OCI-LY3 (cell line): ENCODE measurements around the gene METTL6.

Source experiments
- H2AFZ ChIP-seq: fragments of 200-600, 300-600 bp; shearing (Covaris generic); 2 replicates; pipeline ENCODE4 v1.6.0; 2014; ENCODE audit warnings: antibody characterized with exemption, low read depth, low read length
- H3K27ac ChIP-seq: fragments of 200-600, 300-600 bp; sonication (generic); 2 replicates; pipeline ENCODE4 v1.5.1; 2014; ENCODE audit warnings: mild to moderate bottlenecking, low read length, moderate library complexity, mixed read lengths
- H3K27me3 ChIP-seq: fragments of 200-600, 300-600 bp; sonication (generic); 2 replicates; pipeline ENCODE4 v1.6.1; 2014; ENCODE audit warnings: low read depth, low read length, mixed read lengths
- H3K36me3 ChIP-seq: fragments of 200-600, 300-600 bp; sonication (generic); replicated peaks from 2 replicates; pipeline ENCODE3; 2014; ENCODE audit warnings: low read depth, low read length, mixed read lengths
- H3K4me1 ChIP-seq: fragments of 300-600, 200-600 bp; sonication (generic); 2 replicates; pipeline ENCODE4 v1.6.1; 2014; ENCODE audit warnings: low read length, mixed read lengths
- H3K4me2 ChIP-seq: fragments of 200-600, 300-600 bp; sonication (generic); 2 replicates; pipeline ENCODE4 v1.6.1; 2014; ENCODE audit warnings: low read length, mixed read lengths
- H3K4me3 ChIP-seq: fragments of 300-600, 200-600 bp; sonication (generic); 2 replicates; pipeline ENCODE4 v1.5.1; 2014; ENCODE audit warnings: antibody characterized with exemption, mild to moderate bottlenecking, low read length, moderate library complexity
- H3K79me2 ChIP-seq: fragments of 300-600, 200-600 bp; shearing (Covaris generic); 2 replicates; pipeline ENCODE4 v1.6.1; 2014; ENCODE audit warnings: mild to moderate bottlenecking, low read length, mixed read lengths
- H3K9ac ChIP-seq: fragments of 300-600, 200-600 bp; shearing (Covaris generic); 2 replicates; pipeline ENCODE4 v1.6.0; 2014; ENCODE audit warnings: mild to moderate bottlenecking, low read length, moderate library complexity
- H3K9me3 ChIP-seq: fragments of 200-600, 300-600 bp; shearing (Covaris generic); 2 replicates; pipeline ENCODE4 v1.6.1; 2014; ENCODE audit warnings: low read length, mixed read lengths; ENCODE audit not compliant: insufficient read depth
- H4K20me1 ChIP-seq: fragments of 200-600, 300-600 bp; sonication (generic); 2 replicates; pipeline ENCODE4 v1.6.1; 2016; ENCODE audit warnings: low read length, mixed read lengths; ENCODE audit not compliant: insufficient read depth
- EZH2phosphoT487 ChIP-seq: fragments of 200-600 bp; shearing (Covaris generic); IDR thresholded peaks from 2 replicates; pipeline ENCODE4 v1.6.1; 2018; ENCODE audit warnings: antibody characterized with exemption, mixed run types, low read depth
- TF ChIP-seq, protein P1 (sequence below): fragments of 200-600, 300-600 bp; sonication (generic); IDR thresholded peaks from 2 replicates; pipeline ENCODE4 v1.5.1; 2014; ENCODE audit warnings: antibody characterized with exemption, low read length, low read depth

The METTL6 gene, protein sequence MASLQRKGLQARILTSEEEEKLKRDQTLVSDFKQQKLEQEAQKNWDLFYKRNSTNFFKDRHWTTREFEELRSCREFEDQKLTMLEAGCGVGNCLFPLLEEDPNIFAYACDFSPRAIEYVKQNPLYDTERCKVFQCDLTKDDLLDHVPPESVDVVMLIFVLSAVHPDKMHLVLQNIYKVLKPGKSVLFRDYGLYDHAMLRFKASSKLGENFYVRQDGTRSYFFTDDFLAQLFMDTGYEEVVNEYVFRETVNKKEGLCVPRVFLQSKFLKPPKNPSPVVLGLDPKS

DNA sequence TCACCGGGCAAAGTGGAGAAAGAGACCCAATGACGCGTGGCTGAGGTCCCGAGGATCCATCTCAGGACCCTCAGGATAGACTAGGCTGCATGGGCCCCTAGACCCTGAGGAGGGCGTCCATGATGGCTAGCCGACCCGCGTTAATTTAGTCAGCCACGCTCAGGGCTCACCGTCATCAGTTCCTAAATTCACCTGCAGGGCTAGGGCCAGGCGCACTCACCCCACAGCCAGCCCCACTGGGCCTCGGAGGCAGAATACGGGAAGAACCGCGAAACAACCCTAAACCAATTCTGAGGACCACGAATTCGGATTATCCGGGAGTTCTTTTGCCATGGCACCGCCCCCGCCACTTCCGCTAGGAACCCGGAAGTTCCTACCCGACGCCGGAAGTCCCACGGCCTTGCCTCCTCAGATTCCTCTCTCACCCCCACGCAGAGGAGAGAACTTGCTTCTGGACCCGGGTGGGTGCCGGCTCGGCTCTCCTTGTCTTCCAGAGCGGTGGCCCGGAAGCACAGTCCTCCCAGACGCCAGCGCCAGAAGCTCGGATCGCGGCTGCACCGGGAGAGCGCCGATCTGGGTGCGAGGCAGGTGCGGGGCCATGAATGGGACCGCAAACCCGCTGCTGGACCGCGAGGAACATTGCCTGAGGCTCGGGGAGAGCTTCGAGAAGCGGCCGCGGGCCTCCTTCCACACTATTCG lies at the start of gene METTL6, which contains the start of gene EAF1:
Gene METTL6, minus strand, starts transcription at position 363 of the 699 bp plus-strand sequence. CDS start 1,033 bp downstream, outside the sequence.
Gene EAF1, plus strand, starts transcription at position 417 of the 699 bp plus-strand sequence. Its CDS starts 182 bp downstream, at position 599.
- peak within 1 kb of the TSS; percentile 92 for H3K4me2 ChIP-seq
- H3K79me2 ChIP-seq: peaks cover 48% of the 10 kb centered on the region

DNA sequence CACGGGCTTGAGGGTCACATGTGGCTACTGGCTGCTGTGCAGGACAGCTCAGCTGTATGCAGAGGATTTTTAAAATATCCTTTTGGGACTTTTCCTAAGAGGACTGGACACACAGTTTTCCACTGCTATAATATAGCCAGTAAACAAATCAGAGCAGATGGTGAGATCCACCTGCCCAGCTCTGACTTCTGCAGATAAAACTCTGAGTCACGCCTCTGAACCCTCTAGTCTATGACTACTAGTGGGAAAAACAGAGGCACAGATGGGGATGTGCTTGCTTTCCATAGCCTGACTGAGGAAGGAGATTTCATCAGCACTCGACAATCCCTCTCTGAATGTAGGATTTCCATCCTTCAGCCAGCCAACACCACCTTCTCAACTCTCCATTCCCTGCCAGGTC lies 49.0 kb upstream of the METTL6 start:
- Histone ChIP-seq H3K4me3 (no peak overlapping the region), H3K79me2 (no peaks in the 10 kb centered on the region), H3K27me3 (peaks cover 12% of the 10 kb centered on the region; the same call in 1 of the 2 replicates), H3K27ac (no peak overlapping the region), H3K9ac (no peak overlapping the region), H4K20me1 (no peaks in the 10 kb centered on the region), H3K36me3 (no peaks in the 10 kb centered on the region), H3K9me3 (no peaks in the 10 kb centered on the region), H3K4me2 (no peak overlapping the region), H3K4me1 (peaks cover 4% of the 10 kb centered on the region; the same call in 1 of the 2 replicates), H2AFZ (no peak overlapping the region)
- no peak for TF ChIP-seq EZH2phosphoT487
- TF ChIP-seq, protein P1, sequence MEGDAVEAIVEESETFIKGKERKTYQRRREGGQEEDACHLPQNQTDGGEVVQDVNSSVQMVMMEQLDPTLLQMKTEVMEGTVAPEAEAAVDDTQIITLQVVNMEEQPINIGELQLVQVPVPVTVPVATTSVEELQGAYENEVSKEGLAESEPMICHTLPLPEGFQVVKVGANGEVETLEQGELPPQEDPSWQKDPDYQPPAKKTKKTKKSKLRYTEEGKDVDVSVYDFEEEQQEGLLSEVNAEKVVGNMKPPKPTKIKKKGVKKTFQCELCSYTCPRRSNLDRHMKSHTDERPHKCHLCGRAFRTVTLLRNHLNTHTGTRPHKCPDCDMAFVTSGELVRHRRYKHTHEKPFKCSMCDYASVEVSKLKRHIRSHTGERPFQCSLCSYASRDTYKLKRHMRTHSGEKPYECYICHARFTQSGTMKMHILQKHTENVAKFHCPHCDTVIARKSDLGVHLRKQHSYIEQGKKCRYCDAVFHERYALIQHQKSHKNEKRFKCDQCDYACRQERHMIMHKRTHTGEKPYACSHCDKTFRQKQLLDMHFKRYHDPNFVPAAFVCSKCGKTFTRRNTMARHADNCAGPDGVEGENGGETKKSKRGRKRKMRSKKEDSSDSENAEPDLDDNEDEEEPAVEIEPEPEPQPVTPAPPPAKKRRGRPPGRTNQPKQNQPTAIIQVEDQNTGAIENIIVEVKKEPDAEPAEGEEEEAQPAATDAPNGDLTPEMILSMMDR: no peak

More for the DNA sequence above, at the start of gene METTL6, which contains the start of gene EAF1:
- Histone ChIP-seq H3K27ac (peak within 1 kb of the TSS; percentile 47), H3K9ac (peak within 1 kb of the TSS; percentile 73), H4K20me1 (peaks cover 10% of the 10 kb centered on the region; the same call in 1 of the 2 replicates), H3K27me3 (no peaks in the 10 kb centered on the region), H2AFZ (peak within 1 kb of the TSS; percentile 92), H3K4me3 (peak within 1 kb of the TSS; percentile 81), H3K36me3 (peaks cover 26% of the 10 kb centered on the region), H3K9me3 (no peaks in the 10 kb centered on the region), H3K4me1 (peaks cover 20% of the 10 kb centered on the region)
- TF ChIP-seq EZH2phosphoT487: no peak
- TF ChIP-seq, protein P1: peak; percentile 13; the same call in 1 of the 2 replicates

DNA sequence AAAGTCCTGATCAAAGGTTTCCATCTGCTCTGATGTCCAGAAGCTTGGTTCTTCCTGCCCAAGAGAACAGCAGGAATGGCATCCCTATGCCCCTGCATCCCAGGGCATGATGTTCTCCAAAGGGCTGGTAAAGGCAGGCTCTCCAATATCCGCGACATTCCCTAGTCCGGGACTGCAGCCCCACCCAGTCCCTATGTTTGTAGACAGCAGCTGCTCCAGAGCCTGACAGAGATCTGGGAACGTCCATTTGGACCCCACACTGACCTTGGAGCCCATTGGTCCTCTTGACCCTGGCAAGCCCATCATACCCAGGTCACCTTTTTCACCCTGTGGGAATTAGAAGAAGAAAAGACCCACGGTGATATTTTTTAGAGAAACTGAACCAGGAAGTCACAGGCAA lies 47.8 kb upstream of the METTL6 start:
- no peaks in the 10 kb centered on the region for H3K36me3 ChIP-seq
- H3K9me3 ChIP-seq: no peaks in the 10 kb centered on the region
- H3K4me1 ChIP-seq: peaks cover 7% of the 10 kb centered on the region; the same call in 1 of the 2 replicates
- H3K4me3 ChIP-seq: no peak overlapping the region
- no peak overlapping the region for H3K27ac ChIP-seq
- TF ChIP-seq EZH2phosphoT487: no peak
- H2AFZ ChIP-seq: no peak overlapping the region
- no peak overlapping the region for H3K4me2 ChIP-seq
- peaks cover 22% of the 10 kb centered on the region for H3K27me3 ChIP-seq
- H4K20me1 ChIP-seq: no peaks in the 10 kb centered on the region
- no peak overlapping the region for H3K9ac ChIP-seq
- no peaks in the 10 kb centered on the region for H3K79me2 ChIP-seq

DNA sequence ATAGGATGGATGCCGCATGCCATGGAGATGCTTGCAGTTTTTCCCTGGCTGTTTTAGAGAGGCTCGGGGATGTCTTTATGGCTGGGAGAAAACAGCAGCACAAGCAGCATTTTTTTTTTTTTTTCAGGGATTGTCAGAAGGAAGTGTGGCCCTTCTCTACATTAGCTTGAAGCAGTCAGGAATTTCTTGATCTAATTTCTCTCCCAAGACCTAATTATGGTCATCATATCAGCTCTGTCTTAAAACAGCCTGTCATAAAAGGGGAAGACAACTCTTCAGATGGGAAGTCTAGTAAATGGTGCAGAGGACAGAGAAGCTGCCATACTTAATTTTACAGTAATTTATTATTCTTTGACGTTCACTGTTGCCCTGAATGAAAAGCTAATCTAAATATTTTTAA lies 44.5 kb upstream of the METTL6 start:
- no peak overlapping the region for H3K4me2 ChIP-seq
- H3K27ac ChIP-seq: no peak overlapping the region
- TF ChIP-seq, protein P1: no peak
- TF ChIP-seq EZH2phosphoT487: no peak
- H3K4me1 ChIP-seq: peaks cover 3% of the 10 kb centered on the region; the same call in 1 of the 2 replicates
- no peaks in the 10 kb centered on the region for H3K9me3 ChIP-seq
- H4K20me1 ChIP-seq: no peaks in the 10 kb centered on the region
- no peaks in the 10 kb centered on the region for H3K79me2 ChIP-seq
- no peak overlapping the region for H3K9ac ChIP-seq
- no peak overlapping the region for H3K4me3 ChIP-seq
- no peak overlapping the region for H2AFZ ChIP-seq
- H3K27me3 ChIP-seq: peaks cover 22% of the 10 kb centered on the region
- H3K36me3 ChIP-seq: no peaks in the 10 kb centered on the region
